GM18498 (cell line): ENCODE measurements around the gene APOO.

Source experiments
- ATAC-seq: cut with Tn5 transposase; IDR thresholded peaks from one replicate; pipeline ENCODE4 v1.9.1; 2021; ENCODE audit warnings: mild to moderate bottlenecking, moderate library complexity; ENCODE audit not compliant: unreplicated experiment

Gene APOO

DNA sequence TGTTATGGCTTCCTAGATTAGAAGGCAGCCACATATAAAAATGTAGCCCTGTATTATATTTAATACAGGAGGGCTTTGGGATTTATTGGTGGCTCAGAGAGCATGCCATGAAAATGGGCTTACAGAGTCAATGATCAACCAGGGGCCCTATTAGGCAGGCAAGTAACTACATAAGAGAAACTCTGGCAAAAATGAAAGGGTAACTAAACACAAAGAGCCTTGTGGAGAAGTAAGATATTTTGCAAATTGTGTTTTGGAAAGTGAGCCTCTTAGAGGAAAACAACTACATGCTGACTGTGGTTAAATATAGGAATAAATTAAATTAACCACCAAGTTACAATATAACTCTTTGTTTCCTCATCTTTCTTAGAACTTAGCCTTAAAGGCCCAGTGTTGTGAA is 119.2 kb downstream of the APOO start:
- ATAC-seq, result peak; percentile 48

DNA sequence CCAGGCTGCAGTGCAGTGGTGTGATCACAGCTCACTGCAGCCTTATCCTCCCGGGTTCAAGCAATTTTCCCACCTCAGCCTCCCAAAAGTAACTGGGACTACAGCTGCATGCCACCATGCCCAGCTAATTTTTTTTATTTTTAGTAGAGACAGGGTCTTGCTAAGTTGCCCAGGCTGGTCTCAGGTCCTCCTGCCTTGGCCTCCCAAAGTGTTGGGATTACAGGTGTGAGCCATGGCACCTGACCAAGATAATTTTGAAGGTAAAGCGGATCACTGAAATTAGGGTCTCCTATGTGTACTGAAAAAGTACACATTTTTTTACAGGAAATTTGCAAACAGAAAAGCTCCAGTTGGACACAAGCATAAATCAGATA is 120.0 kb downstream of the APOO start:
- no peak for ATAC-seq

DNA sequence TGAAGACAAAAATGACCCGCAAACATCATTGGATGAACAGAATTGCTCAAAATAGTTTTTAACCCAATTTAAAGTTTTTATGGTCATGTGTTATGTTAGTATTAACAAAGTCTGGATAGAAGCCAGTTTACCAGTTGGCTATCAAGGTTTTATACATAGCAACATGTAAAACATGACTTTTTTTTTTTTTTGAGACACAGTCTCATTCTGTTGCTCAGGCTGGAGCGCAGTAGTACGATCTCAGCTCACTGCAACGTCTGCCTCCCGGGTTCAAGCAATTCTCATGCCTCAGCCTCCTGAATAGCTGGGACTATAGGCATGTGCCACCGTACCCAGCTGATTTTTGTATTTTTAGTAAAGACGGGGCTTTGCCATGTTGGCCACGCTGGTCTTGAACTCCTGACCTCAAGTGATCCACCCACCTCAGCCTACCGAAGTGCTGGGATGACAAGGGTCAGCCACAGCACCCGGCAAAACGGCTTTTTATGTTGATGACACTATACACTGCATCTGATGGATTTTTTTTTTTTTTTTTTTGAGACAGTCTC is 121.4 kb downstream of the APOO start:
- no peak for ATAC-seq

DNA sequence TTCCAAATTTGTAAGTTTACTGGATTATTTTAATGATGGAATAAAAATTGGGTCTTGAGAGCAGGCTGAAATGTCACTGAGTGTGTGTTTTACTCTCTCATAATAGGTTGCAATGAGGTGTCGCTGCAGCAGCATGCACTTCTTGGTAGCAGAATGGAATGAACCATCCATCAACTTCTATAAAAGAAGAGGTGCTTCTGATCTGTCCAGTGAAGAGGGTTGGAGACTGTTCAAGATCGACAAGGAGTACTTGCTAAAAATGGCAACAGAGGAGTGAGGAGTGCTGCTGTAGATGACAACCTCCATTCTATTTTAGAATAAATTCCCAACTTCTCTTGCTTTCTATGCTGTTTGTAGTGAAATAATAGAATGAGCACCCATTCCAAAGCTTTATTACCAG is 122.2 kb downstream of the APOO start:
- no peak for ATAC-seq

DNA sequence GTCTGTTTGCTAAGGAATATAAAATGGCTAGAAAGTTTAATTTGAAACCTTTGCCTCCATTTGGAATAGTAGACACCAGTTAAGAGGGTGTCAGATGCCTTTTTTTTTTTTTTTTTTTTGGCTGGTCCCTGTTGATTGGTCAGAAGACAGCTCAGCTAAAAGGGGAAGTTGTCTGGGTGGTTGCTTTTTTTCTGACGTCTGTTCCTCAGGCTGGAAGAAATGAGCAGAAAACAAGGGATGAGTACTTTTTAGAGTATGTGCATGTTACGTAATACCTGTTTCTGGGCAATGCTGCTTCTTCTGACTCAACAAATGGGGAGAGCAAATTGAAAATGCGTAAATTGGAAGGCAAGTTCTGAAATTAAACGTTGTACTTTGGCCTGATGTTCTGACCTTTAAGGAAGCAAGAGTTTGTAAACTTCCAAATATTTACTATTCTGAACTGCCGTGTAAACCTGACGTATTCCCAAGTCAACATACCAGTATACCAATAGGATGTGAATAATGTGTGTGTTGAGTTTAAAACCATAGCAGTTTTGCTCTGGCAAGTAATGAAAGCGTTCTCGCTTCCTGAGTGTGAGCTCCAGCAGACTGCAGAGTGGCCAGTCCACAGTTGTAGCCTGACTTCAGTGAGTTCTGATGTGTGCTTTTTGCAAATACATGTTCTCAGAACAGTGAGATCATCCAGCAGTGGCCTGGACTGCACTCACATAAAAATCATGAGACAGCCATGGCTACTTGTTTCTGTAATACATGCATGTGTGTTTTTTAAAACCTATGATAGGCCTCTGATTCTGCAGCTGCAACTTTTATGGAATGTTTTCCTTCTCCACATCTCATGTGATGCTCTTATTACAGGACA is 123.0 kb downstream of the APOO start:
- no peak for ATAC-seq

DNA sequence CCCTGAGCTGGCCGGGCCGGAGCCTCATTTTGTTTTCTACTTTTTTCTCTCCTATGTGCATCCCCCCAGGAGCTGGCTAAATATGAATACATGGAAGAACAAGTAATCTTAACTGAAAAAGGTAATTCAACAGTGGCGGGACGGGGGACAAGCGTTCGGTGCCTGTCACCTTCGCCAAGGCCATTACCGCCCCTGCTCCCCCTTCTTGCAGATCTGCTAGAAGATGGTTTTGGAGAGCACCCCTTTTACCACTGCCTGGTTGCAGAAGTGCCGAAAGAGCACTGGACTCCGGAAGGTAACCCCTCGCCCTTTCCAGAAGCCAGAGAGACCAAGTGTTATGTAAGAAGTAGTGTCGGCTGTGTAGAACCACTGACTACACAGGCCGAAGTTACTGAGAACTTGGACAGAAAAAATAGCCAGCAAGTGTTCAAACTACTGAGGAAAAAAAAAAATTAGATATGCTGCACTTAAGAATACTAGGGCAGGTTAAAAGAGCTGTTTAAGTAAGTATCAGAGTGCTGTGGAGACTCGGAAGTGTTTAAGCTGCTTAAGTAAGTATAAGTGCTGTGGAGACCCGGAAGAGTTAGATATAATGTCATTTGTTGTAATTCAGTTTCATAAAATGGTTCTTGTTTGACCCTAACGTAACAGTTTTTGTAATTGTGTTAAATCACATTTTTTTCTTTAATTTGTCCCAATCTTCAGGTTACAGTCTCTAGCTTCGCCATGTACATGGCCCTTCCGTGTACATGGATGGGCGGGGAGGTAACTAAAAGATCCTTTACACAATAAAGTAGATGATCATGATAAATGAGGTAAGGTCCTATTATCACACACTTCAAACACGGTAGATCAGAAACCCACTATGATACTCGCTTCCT is 123.9 kb downstream of the APOO start:
- no peak for ATAC-seq
